Measurements from ENCODE around the gene OR5A2.
"Not testable (repeated sequence)": the region's sequence is repeated elsewhere in the genome, so short reads cannot be mapped to it uniquely, and the experiment has no call there.

OR5A2 gene

GRCh38 chr11:59380263-59381059 is 45.8 kb downstream of the OR5A2 start:
- DNase-seq, result no peak

- not testable (repeated sequence) for DNase-seq
Measured at GRCh38 chr11:59372324-59372723, 53.9 kb downstream of the OR5A2 start.

- no peak for DNase-seq
Measured at GRCh38 chr11:59368238-59369022, 57.8 kb downstream of the OR5A2 start.

Measured in effector CD8-positive, alpha-beta T cell (primary cell).